ENCODE results near the gene ADAMTSL3. TPM values are rescaled to one million over a fixed set of nuclear protein-coding genes. Genes with fewer than 3 reads are reported as not detected.

The ADAMTSL3 gene
- total RNA-seq, 2 experiments from 2014 or later, result not detected

GRCh38 chr15:83833569-83833968, 179.6 kb downstream of the ADAMTSL3 start:
- intact Hi-C loops (cut with micrococcal nuclease), result no loop called here
- Mint-ChIP-seq H3K4me3 (no peak overlapping the region), H3K36me3 (ENCODE audit: low read depth) (no peaks in the 10 kb centered on the region), H3K27me3 (ENCODE audit: low read depth) (peaks cover 5% of the 10 kb centered on the region), H3K27ac (no peak overlapping the region), H3K4me1 (ENCODE audit: low read depth) (no peaks in the 10 kb centered on the region), H3K9me3 (no peaks in the 10 kb centered on the region)
- no peak for DNase-seq
- CTCF ChIA-PET, result no interaction called here

DNA sequence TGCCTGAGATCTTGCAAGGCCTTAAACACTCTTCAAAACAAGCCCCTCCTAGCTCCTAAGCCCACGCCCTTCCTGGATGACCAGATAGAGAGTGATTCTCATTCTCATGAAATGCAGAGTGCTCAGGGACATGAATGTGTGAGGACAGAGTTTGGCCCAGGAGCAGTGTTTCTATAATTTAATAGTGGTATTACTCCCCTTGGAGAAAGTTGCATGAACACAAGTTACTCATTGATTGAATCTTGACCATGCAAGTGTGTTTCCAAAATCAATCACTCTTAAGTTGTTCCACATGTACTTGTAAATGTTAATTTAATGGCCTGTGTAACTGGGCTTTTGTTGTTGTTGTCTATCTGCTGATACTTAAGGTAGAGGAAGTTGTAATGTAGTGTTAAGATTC, 181.6 kb downstream of the ADAMTSL3 start:
- no peak overlapping the region for H3K4me3 Mint-ChIP-seq
- no peaks in the 10 kb centered on the region for H3K36me3 Mint-ChIP-seq (ENCODE audit: low read depth)
- H3K9me3 Mint-ChIP-seq, result no peaks in the 10 kb centered on the region
- no peak for DNase-seq
- peaks cover 7% of the 10 kb centered on the region for H3K27me3 Mint-ChIP-seq (ENCODE audit: low read depth)
- no peaks in the 10 kb centered on the region for H3K4me1 Mint-ChIP-seq (ENCODE audit: low read depth)
- CTCF ChIA-PET, result interaction anchor here (1.0 kb wide), 1 partner anchor 102 kb away, joined by 3 read pairs; no protein-coding TSS in a partner anchor
- intact Hi-C loops (cut with micrococcal nuclease), result no loop called here
- H3K27ac Mint-ChIP-seq, result no peak overlapping the region

DNA sequence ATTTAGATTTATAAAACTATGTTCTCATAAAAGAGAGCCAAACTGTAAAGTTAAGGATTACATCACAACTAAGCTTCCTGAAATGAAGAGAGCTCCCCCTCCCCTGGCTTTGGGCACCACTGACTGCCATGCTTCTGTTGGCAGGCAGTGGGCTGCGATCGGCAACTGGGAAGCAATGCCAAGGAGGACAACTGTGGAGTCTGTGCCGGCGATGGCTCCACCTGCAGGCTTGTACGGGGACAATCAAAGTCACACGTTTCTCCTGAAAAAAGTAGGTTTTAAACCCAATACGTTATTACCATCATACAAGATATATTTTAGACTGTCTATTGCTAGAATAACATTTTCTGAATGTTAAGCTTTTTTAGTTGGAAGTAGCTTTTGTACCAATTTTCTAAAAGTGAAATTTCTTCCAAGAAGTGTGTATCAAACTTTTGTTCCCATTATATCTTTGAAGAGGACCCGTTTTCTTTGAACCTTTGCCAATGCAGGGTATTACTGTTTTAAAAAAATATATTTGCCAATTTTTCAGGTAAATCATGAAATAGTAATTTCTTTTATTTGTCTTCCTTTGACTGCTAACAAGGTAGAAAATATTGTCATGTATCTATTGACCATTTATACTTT, 184.1 kb downstream of the ADAMTSL3 start:
- Mint-ChIP-seq H3K9me3 (no peaks in the 10 kb centered on the region), H3K27me3 (ENCODE audit: low read depth) (peaks cover 7% of the 10 kb centered on the region), H3K4me1 (ENCODE audit: low read depth) (no peaks in the 10 kb centered on the region), H3K36me3 (ENCODE audit: low read depth) (no peaks in the 10 kb centered on the region), H3K4me3 (no peak overlapping the region), H3K27ac (no peak overlapping the region)
- DNase-seq, result peak; percentile 20
- CTCF ChIA-PET, result no interaction called here
- intact Hi-C loops (cut with micrococcal nuclease), result no loop called here

- Mint-ChIP-seq H3K4me1 (ENCODE audit: low read depth) (no peaks in the 10 kb centered on the region), H3K9me3 (no peaks in the 10 kb centered on the region), H3K27me3 (ENCODE audit: low read depth) (peaks cover 4% of the 10 kb centered on the region), H3K4me3 (no peak overlapping the region), H3K27ac (no peak overlapping the region), H3K36me3 (ENCODE audit: low read depth) (no peaks in the 10 kb centered on the region)
- no peak for DNase-seq
- CTCF ChIA-PET, result no interaction called here
- intact Hi-C loops (cut with micrococcal nuclease), result no loop called here
Measured at GRCh38 chr15:83838763-83839162, 184.8 kb downstream of the ADAMTSL3 start.

- peaks cover 4% of the 10 kb centered on the region for H3K27me3 Mint-ChIP-seq (ENCODE audit: low read depth)
- intact Hi-C loops (cut with micrococcal nuclease), result no loop called here
- DNase-seq, result no peak
- CTCF ChIA-PET, result no interaction called here
- no peak overlapping the region for H3K27ac Mint-ChIP-seq
- no peaks in the 10 kb centered on the region for H3K4me1 Mint-ChIP-seq (ENCODE audit: low read depth)
- H3K9me3 Mint-ChIP-seq, result no peaks in the 10 kb centered on the region
- H3K36me3 Mint-ChIP-seq (ENCODE audit: low read depth), result no peaks in the 10 kb centered on the region
- no peak overlapping the region for H3K4me3 Mint-ChIP-seq
Measured at GRCh38 chr15:83842281-83842680, 188.4 kb downstream of the ADAMTSL3 start.

- Mint-ChIP-seq H3K27me3 (ENCODE audit: low read depth) (peaks cover 4% of the 10 kb centered on the region), H3K4me3 (no peak overlapping the region), H3K4me1 (ENCODE audit: low read depth) (no peaks in the 10 kb centered on the region), H3K9me3 (no peaks in the 10 kb centered on the region), H3K36me3 (ENCODE audit: low read depth) (no peaks in the 10 kb centered on the region), H3K27ac (no peak overlapping the region)
- CTCF ChIA-PET, result no interaction called here
- DNase-seq, result no peak
- intact Hi-C loops (cut with micrococcal nuclease), result no loop called here
Measured at GRCh38 chr15:83843471-83843871, 189.5 kb downstream of the ADAMTSL3 start.

GRCh38 chr15:83844742-83845141, 190.8 kb downstream of the ADAMTSL3 start:
- intact Hi-C loops (cut with micrococcal nuclease), result no loop called here
- CTCF ChIA-PET, result no interaction called here
- no peak overlapping the region for H3K4me3 Mint-ChIP-seq

GRCh38 chr15:83845230-83845629, 191.3 kb downstream of the ADAMTSL3 start:
- no peak for DNase-seq
- H3K27ac Mint-ChIP-seq, result no peak overlapping the region
- no peaks in the 10 kb centered on the region for H3K9me3 Mint-ChIP-seq
- no peak overlapping the region for H3K4me3 Mint-ChIP-seq
- no peaks in the 10 kb centered on the region for H3K36me3 Mint-ChIP-seq (ENCODE audit: low read depth)
- peaks cover 2% of the 10 kb centered on the region for H3K27me3 Mint-ChIP-seq (ENCODE audit: low read depth)
- CTCF ChIA-PET, result no interaction called here
- intact Hi-C loops (cut with micrococcal nuclease), result no loop called here
- no peaks in the 10 kb centered on the region for H3K4me1 Mint-ChIP-seq (ENCODE audit: low read depth)

More at GRCh38 chr15:83844742-83845141, 190.8 kb downstream of the ADAMTSL3 start:
- no peak for DNase-seq
- Mint-ChIP-seq H3K36me3 (ENCODE audit: low read depth) (no peaks in the 10 kb centered on the region), H3K27me3 (ENCODE audit: low read depth) (no peaks in the 10 kb centered on the region), H3K9me3 (no peaks in the 10 kb centered on the region), H3K27ac (no peak overlapping the region), H3K4me1 (ENCODE audit: low read depth) (no peaks in the 10 kb centered on the region)

GRCh38 chr15:83846847-83847246, 192.9 kb downstream of the ADAMTSL3 start:
- DNase-seq, result no peak
- H3K27ac Mint-ChIP-seq, result no peak overlapping the region
- no peaks in the 10 kb centered on the region for H3K4me1 Mint-ChIP-seq (ENCODE audit: low read depth)
- no peaks in the 10 kb centered on the region for H3K9me3 Mint-ChIP-seq
- no peaks in the 10 kb centered on the region for H3K36me3 Mint-ChIP-seq (ENCODE audit: low read depth)
- H3K4me3 Mint-ChIP-seq, result no peak overlapping the region
- CTCF ChIA-PET, result no interaction called here
- intact Hi-C loops (cut with micrococcal nuclease), result no loop called here
- H3K27me3 Mint-ChIP-seq (ENCODE audit: low read depth), result peaks cover 2% of the 10 kb centered on the region

DNA sequence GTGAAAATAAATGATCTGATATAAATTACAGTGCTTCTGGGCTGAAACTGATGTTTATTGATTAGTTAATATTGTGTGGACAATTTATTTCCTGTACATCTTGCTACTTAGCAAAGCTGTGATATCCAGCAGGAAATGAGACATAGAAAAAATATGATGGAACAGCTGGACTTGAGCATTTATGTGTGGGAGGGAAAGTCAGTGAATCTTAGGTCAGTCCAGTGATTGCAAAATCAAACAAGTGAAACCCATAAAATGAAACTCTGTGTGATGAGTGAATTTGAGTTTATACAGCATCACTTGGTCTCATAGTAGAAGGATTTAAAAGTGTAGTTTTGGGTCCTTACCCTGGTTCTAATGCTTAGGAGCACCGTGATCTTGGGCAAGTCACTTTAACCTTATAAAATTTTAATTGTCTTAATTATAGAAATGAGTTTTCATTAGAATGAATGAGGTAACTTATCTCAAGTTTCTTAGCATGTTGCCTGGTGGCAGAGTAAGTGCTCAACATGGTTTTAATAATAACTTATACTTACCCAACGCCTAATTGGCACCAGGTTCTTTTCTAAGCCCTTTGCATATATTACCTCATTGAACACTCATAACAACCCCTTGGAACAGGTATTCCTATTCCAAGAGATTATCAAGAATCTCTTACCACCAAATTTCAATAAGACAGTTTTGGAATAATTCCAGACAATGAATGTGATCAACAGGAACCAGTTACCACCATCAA, 194.6 kb downstream of the ADAMTSL3 start:
- intact Hi-C loops (cut with micrococcal nuclease), result no loop called here
- H3K9me3 Mint-ChIP-seq, result no peaks in the 10 kb centered on the region

GRCh38 chr15:83850015-83850414, 196.1 kb downstream of the ADAMTSL3 start:
- H3K27ac Mint-ChIP-seq, result no peak overlapping the region
- H3K9me3 Mint-ChIP-seq, result no peaks in the 10 kb centered on the region
- intact Hi-C loops (cut with micrococcal nuclease), result no loop called here
- no peak overlapping the region for H3K4me3 Mint-ChIP-seq
- CTCF ChIA-PET, result no interaction called here
- H3K36me3 Mint-ChIP-seq (ENCODE audit: low read depth), result no peaks in the 10 kb centered on the region
- H3K27me3 Mint-ChIP-seq (ENCODE audit: low read depth), result peaks cover 4% of the 10 kb centered on the region
- DNase-seq, result no peak
- no peaks in the 10 kb centered on the region for H3K4me1 Mint-ChIP-seq (ENCODE audit: low read depth)

More for the DNA sequence above, 194.6 kb downstream of the ADAMTSL3 start:
- no peak for DNase-seq
- CTCF ChIA-PET, result no interaction called here
- Mint-ChIP-seq H3K27me3 (ENCODE audit: low read depth) (peaks cover 2% of the 10 kb centered on the region), H3K27ac (no peak overlapping the region), H3K36me3 (ENCODE audit: low read depth) (no peaks in the 10 kb centered on the region), H3K4me3 (no peak overlapping the region), H3K4me1 (ENCODE audit: low read depth) (no peaks in the 10 kb centered on the region)

DNA sequence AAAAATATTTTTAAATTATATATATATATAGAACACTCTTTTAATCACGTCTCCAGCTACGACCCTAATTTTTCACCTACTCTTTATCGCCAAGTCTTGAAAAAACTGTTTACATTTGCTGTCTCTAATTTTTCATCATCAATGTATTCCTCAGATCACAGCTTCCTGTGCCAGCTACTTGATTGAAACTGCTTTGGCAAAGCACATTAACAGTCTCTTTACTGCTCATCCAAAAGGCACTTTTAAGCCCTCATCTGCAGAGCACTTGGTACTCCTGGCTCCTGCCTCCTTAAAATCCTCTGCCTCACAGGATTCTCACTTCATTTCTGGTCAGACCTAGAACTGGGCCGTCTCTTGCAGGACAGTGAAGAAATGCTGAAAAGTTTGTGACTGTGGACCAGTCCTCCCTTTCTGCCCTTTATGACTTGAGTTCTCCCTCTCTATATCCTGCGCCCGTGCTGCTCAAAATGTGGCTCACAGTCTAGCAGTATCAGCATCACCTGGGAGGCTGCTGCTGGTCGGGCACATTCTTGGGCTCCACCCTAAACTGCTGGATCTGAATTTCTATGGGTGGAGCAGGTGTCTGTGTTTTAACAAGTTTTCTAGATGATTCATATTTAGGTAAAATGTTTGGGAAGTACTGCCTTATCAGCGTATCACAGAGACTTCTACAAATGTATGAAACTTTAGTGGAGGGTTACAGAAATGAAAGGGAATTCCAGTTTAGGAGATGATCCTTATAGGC, 196.8 kb downstream of the ADAMTSL3 start:
- H3K4me3 Mint-ChIP-seq, result no peak overlapping the region
- H3K4me1 Mint-ChIP-seq (ENCODE audit: low read depth), result no peaks in the 10 kb centered on the region
- no peak overlapping the region for H3K27ac Mint-ChIP-seq
- CTCF ChIA-PET, result no interaction called here
- no peaks in the 10 kb centered on the region for H3K9me3 Mint-ChIP-seq
- intact Hi-C loops (cut with micrococcal nuclease), result no loop called here
- no peak for DNase-seq
- peaks cover 4% of the 10 kb centered on the region for H3K27me3 Mint-ChIP-seq (ENCODE audit: low read depth)
- no peaks in the 10 kb centered on the region for H3K36me3 Mint-ChIP-seq (ENCODE audit: low read depth)

DNA sequence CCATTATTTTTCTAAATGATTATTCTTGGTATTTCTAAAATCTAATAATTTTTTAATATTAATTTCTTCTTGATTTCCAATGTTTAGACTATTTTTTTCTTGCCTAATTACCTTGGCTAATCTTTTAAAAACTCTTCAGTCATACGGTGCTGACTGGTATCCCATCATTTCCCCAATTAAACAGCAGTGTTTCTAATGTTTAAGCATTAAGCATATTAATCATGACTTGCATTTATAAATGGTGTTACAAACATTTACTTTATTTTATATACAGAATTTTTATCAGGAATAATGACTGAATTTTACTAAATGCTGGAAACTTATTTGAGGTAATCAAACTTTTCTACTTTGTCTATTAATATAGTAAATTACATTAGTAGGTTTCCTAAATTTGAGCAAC, 199.3 kb downstream of the ADAMTSL3 start:
- intact Hi-C loops (cut with micrococcal nuclease), result no loop called here
- CTCF ChIA-PET, result no interaction called here
- Mint-ChIP-seq H3K4me1 (ENCODE audit: low read depth) (no peaks in the 10 kb centered on the region), H3K27ac (no peak overlapping the region), H3K4me3 (no peak overlapping the region), H3K27me3 (ENCODE audit: low read depth) (peaks cover 4% of the 10 kb centered on the region), H3K9me3 (no peaks in the 10 kb centered on the region), H3K36me3 (ENCODE audit: low read depth) (no peaks in the 10 kb centered on the region)
- no peak for DNase-seq
